Measurements from ENCODE around the gene IL6ST.

DNA sequence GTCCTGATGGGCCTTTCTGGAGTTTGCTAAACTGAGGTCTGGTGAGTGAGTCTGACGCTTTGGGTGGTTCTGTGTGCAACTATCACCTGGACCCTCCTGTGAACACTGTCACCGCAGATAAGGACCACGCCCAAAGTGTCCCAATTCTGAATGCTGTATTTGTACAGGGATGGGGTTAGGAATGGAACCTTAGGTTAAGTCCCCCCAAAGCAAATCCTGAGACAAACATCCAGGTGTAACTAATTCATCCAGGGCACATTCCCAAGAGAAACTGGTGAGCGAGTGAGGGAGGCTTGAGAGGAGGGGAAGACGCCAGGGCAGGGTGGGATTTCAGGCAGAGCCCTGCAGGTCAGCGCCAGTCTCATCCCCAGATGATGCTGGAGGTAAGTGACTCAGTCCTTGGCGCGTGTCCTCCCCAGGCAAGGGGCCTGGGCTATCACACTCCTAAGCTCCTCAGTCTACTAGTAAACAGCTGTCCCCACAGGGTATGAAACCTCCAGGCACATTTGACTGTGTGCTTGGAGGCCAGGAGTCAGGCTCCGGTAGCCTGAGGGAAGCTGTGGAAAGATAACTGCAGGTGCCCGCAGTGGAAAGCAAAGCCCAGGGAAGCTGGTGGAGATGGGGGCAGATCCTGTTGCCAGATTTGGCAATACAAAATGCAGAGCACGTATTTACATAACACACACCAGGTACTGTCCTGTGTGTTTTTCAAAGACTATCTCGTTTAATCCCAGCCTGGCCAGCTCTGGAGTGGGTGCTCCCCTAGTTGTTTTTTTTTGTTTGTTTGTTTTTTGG, 66.7 kb downstream of the IL6ST start:
- no peak for TF ChIP-seq EZH2 (IDR thresholded peaks at IDR 0.05; ENCODE audit: low read length, missing control alignments)
- TF ChIP-seq, protein P1, sequence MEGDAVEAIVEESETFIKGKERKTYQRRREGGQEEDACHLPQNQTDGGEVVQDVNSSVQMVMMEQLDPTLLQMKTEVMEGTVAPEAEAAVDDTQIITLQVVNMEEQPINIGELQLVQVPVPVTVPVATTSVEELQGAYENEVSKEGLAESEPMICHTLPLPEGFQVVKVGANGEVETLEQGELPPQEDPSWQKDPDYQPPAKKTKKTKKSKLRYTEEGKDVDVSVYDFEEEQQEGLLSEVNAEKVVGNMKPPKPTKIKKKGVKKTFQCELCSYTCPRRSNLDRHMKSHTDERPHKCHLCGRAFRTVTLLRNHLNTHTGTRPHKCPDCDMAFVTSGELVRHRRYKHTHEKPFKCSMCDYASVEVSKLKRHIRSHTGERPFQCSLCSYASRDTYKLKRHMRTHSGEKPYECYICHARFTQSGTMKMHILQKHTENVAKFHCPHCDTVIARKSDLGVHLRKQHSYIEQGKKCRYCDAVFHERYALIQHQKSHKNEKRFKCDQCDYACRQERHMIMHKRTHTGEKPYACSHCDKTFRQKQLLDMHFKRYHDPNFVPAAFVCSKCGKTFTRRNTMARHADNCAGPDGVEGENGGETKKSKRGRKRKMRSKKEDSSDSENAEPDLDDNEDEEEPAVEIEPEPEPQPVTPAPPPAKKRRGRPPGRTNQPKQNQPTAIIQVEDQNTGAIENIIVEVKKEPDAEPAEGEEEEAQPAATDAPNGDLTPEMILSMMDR (conservative IDR thresholded peaks at IDR 0.05 in 1 of 2, IDR thresholded peaks at IDR 0.05 in 1 of 2; ENCODE audit: low read depth in 1 of 2, low read length in 2 of 2), result no peak

Measured in fibroblast of lung (primary cell).